ENCODE measurements around the gene SLC22A9.

The SLC22A9 gene

DNA sequence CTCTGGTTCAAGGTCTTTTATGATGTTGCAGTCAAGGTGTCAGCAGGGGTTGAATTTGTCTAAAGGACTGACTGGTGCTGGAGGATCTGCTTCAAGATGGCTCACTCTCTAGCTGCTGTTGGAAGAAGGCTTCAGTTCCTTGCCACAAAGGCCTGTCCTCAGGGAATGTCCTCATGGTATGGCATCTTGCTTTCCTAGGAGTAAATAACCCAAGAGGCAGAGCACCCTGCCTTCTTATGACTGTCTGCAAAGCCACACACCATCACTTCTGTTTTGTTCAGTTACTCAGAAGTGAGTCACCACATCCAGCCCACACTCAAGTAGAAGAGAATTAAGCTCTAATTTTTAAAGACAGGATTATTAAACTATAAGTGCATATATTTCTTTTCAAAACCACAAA lies 76.1 kb downstream of the SLC22A9 start:
- no peak for DNase-seq (ENCODE audit: low spot score)
- TF ChIP-seq, protein P1, sequence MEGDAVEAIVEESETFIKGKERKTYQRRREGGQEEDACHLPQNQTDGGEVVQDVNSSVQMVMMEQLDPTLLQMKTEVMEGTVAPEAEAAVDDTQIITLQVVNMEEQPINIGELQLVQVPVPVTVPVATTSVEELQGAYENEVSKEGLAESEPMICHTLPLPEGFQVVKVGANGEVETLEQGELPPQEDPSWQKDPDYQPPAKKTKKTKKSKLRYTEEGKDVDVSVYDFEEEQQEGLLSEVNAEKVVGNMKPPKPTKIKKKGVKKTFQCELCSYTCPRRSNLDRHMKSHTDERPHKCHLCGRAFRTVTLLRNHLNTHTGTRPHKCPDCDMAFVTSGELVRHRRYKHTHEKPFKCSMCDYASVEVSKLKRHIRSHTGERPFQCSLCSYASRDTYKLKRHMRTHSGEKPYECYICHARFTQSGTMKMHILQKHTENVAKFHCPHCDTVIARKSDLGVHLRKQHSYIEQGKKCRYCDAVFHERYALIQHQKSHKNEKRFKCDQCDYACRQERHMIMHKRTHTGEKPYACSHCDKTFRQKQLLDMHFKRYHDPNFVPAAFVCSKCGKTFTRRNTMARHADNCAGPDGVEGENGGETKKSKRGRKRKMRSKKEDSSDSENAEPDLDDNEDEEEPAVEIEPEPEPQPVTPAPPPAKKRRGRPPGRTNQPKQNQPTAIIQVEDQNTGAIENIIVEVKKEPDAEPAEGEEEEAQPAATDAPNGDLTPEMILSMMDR (IDR thresholded peaks at IDR 0.05; ENCODE audit: extremely low read depth, missing control alignments) = no peak

GRCh38 chr11:63448646-63449045 lies 79.1 kb downstream of the SLC22A9 start:
- DNase-seq (ENCODE audit: low spot score) = no peak
- TF ChIP-seq, protein P1 (IDR thresholded peaks at IDR 0.05; ENCODE audit: extremely low read depth, missing control alignments) = no peak

DNA sequence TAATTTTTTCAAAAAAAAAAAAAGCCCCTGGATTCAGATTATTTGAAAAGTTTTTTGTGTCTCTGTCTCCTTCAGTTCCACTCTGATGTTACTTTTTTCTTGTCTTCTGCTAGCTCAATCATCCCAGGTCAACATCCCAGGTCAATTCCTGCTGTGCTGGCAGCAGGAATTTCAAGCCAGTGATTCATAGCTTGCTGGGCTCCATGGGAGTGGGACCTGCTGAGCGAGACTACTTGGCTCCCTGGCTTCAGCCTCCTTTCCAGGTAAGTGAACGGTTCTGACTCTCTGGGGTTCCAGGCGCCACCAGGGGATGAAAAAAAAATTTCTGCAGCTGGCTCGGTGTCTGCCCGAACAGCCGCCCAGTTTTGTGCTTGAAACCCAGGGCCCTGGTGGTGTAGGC lies 90.0 kb downstream of the SLC22A9 start:
- TF ChIP-seq, protein P1 (IDR thresholded peaks at IDR 0.05; ENCODE audit: extremely low read depth, missing control alignments) = no peak
- no peak for DNase-seq (ENCODE audit: low spot score)
